OCI-LY1 (cell line): ENCODE measurements around the gene UNG.

Source experiments
- EZH2 ChIP-seq: fragments of 200-600 bp; sonication (generic), shearing (Covaris generic); IDR thresholded peaks from 2 replicates; pipeline ENCODE4 v1.8.0; 2017; ENCODE audit warnings: borderline replicate concordance, mixed run types, mild to moderate bottlenecking, antibody characterized with exemption, low read length, moderate library complexity, mixed read lengths
- TF ChIP-seq, protein P1 (sequence below): fragments of 200-600 bp; sonication (generic), shearing (Covaris generic); IDR thresholded peaks from 2 replicates; pipeline ENCODE4 v1.5.1; 2017; ENCODE audit warnings: mild to moderate bottlenecking, antibody characterized with exemption, low read length, moderate library complexity, mixed read lengths

GRCh38 chr12:109058773-109059172, 38.6 kb upstream of the UNG start:
- no peak for TF ChIP-seq EZH2
- TF ChIP-seq, protein P1, sequence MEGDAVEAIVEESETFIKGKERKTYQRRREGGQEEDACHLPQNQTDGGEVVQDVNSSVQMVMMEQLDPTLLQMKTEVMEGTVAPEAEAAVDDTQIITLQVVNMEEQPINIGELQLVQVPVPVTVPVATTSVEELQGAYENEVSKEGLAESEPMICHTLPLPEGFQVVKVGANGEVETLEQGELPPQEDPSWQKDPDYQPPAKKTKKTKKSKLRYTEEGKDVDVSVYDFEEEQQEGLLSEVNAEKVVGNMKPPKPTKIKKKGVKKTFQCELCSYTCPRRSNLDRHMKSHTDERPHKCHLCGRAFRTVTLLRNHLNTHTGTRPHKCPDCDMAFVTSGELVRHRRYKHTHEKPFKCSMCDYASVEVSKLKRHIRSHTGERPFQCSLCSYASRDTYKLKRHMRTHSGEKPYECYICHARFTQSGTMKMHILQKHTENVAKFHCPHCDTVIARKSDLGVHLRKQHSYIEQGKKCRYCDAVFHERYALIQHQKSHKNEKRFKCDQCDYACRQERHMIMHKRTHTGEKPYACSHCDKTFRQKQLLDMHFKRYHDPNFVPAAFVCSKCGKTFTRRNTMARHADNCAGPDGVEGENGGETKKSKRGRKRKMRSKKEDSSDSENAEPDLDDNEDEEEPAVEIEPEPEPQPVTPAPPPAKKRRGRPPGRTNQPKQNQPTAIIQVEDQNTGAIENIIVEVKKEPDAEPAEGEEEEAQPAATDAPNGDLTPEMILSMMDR, result no peak
